CD14-positive monocyte (primary cell): ENCODE measurements around the gene HOXB4. TPM values are rescaled to one million over a fixed set of nuclear protein-coding genes. Genes with fewer than 3 reads are reported as not detected.

Source experiments
- DNase-seq, 3 donors: peaks; one replicate each; pipeline ENCODE4 v3.0.0-alpha.2; 2011 to 2022
- H2AFZ ChIP-seq: 2 replicates; pipeline ENCODE4 v1.6.0; 2012; ENCODE audit warnings: mild to moderate bottlenecking, low read depth, low read length, inconsistent platforms; ENCODE audit not compliant: insufficient read depth, poor library complexity, severe bottlenecking
- H3K27ac ChIP-seq, 2 donors: 1 replicate in 1 of 2; 2 replicates in 1 of 2; pipeline ENCODE4 v1.5.1; 2012 to 2013; ENCODE audit warnings: low read length in 2 of 2, control low read depth in 1 of 2, inconsistent platforms in 1 of 2, low read depth in 1 of 2, mild to moderate bottlenecking in 1 of 2
- H3K27me3 ChIP-seq, 2 donors: one replicate each; pipeline versions ENCODE4 v1.6.0 to v1.6.1; 2011 to 2013; ENCODE audit warnings: low read length in 2 of 2; ENCODE audit not compliant: control insufficient read depth in 2 of 2, insufficient read depth in 2 of 2
- H3K36me3 ChIP-seq, 2 donors: replicated peaks in 1 of 2; 1 replicate in 1 of 2; 2 replicates in 1 of 2; pipeline versions ENCODE4 v1.5.1 to v1.6.1; 2012 to 2013; ENCODE audit warnings: low read length in 2 of 2, control low read depth in 1 of 2, inconsistent platforms in 1 of 2, mild to moderate bottlenecking in 1 of 2; ENCODE audit not compliant: insufficient read depth in 2 of 2, control insufficient read depth in 1 of 2
- H3K4me1 ChIP-seq, 2 donors: 1 replicate in 1 of 2; 2 replicates in 1 of 2; pipeline versions ENCODE4 v1.5.1 to v1.6.1; 2012 to 2013; ENCODE audit warnings: low read length in 2 of 2, control low read depth in 1 of 2, inconsistent platforms in 1 of 2, mild to moderate bottlenecking in 1 of 2, moderate library complexity in 1 of 2; ENCODE audit not compliant: insufficient read depth in 2 of 2, control insufficient read depth in 1 of 2
- H3K4me2 ChIP-seq: replicated peaks from 2 replicates; pipeline ENCODE3; 2012; ENCODE audit warnings: low read length, moderate library complexity, mild to moderate bottlenecking; ENCODE audit not compliant: poor library complexity, severe bottlenecking; ENCODE audit errors: extremely low read depth
- H3K4me3 ChIP-seq, 3 experiments: fragments of 200-600 bp in 1 of 3; sonication (generic) in 1 of 3; replicated peaks in 1 of 3; 1 replicate in 2 of 3; 2 replicates in 1 of 3; pipeline ENCODE4 v1.5.1; 2011 to 2013; ENCODE audit warnings: low read length in 3 of 3, mild to moderate bottlenecking in 3 of 3, control low read depth in 2 of 3, low read depth in 2 of 3, inconsistent platforms in 1 of 3, moderate library complexity in 1 of 3
- H3K79me2 ChIP-seq: 2 replicates; pipeline ENCODE4 v1.6.0; 2012; ENCODE audit warnings: mild to moderate bottlenecking, control low read depth, inconsistent platforms, low read length, moderate library complexity; ENCODE audit not compliant: insufficient read depth
- H3K9ac ChIP-seq: 2 replicates; pipeline ENCODE4 v1.6.0; 2017; ENCODE audit warnings: low read length, mild to moderate bottlenecking; ENCODE audit not compliant: insufficient read depth, poor library complexity, severe bottlenecking
- H3K9me3 ChIP-seq, 2 donors: replicated peaks in 1 of 2; 1 replicate in 1 of 2; 2 replicates in 1 of 2; pipeline versions ENCODE4 v1.5.1 to v1.6.1; 2012 to 2013; ENCODE audit warnings: low read length in 2 of 2, control low read depth in 1 of 2; ENCODE audit not compliant: control insufficient read depth in 1 of 2, insufficient read depth in 1 of 2
- H4K20me1 ChIP-seq: 2 replicates; pipeline ENCODE4 v1.6.0; 2012; ENCODE audit warnings: mild to moderate bottlenecking, low read length, control low read depth, moderate library complexity; ENCODE audit not compliant: insufficient read depth
- H3K27ac Mint-ChIP-seq, 7 donors: one replicate each; pipeline ENCODE4 v1.8.0; 2020; ENCODE audit warnings: mild to moderate bottlenecking in 7 of 7, mixed read lengths in 7 of 7, moderate library complexity in 6 of 7, inconsistent platforms in 2 of 7
- H3K27me3 Mint-ChIP-seq, 3 donors: one replicate each; pipeline ENCODE4 v1.8.0; 2021 to 2022; ENCODE audit warnings: low read depth in 3 of 3, mild to moderate bottlenecking in 3 of 3, mixed read lengths in 3 of 3, moderate library complexity in 3 of 3, inconsistent platforms in 1 of 3
- H3K36me3 Mint-ChIP-seq, 2 donors: one replicate each; pipeline ENCODE4 v1.8.0; 2020; ENCODE audit warnings: mixed read lengths in 2 of 2, inconsistent platforms in 1 of 2, mild to moderate bottlenecking in 1 of 2
- H3K4me1 Mint-ChIP-seq: one replicate; pipeline ENCODE4 v1.8.0; 2020; ENCODE audit warnings: mild to moderate bottlenecking, mixed read lengths
- H3K4me3 Mint-ChIP-seq, 2 donors: one replicate each; pipeline ENCODE4 v1.8.0; 2020; ENCODE audit warnings: mild to moderate bottlenecking in 2 of 2, mixed read lengths in 2 of 2, moderate library complexity in 1 of 2
- H3K9me3 Mint-ChIP-seq, 7 donors: one replicate each; pipeline ENCODE4 v1.8.0; 2020 to 2022; ENCODE audit warnings: mixed read lengths in 7 of 7, mild to moderate bottlenecking in 6 of 7, moderate library complexity in 6 of 7, inconsistent platforms in 2 of 7
- CTCF ChIP-seq: fragments of 200-600 bp; IDR thresholded peaks from one replicate; pipeline ENCODE4 v1.8.0; 2022; ENCODE audit warnings: antibody characterized with exemption, mild to moderate bottlenecking
- WGBS: methylation state at CpG from one replicate; pipeline ENCODE4 v1.1.5; 2013; ENCODE audit warnings: missing lambda C conversion rate; ENCODE audit not compliant: insufficient coverage; 5-methylcytosine and 5-hydroxymethylcytosine counted together
- intact Hi-C, 2 donors: fragments of 100-400 bp; cut with micrococcal nuclease; formaldehyde crosslinking; loops; one replicate each; pipeline versions ENCODE4 v1.15.0 to v1.15.1; 2023
- polyA plus RNA-seq, 3 donors: library from polyadenylated mRNA; depleted of rRNA in 1 of 3; unstranded in 2 of 3; stranded (reverse) in 1 of 3; fragments of 300-500 nt in 2 of 3; fragments of >200 nt in 1 of 3; fragmentation: Illumina TruSeq in 2 of 3; gene quantifications; 1 replicate in 2 of 3; 2 replicates in 1 of 3; pipeline ENCODE4 v1.2.3, GENCODE V29; 2012 to 2021

The HOXB4 gene
- polyA plus RNA-seq, 3 donors, result 0.16 TPM; not detected in 2

- no peak for DNase-seq
- Histone ChIP-seq H3K4me3 (no peak overlapping the region), H2AFZ (no peak overlapping the region), H3K4me1 (peaks cover 5 to 13% of the 10 kb centered on the region in 2 donors), H3K9me3 (peaks cover 0 to 22% of the 10 kb centered on the region in 2 donors), H4K20me1 (no peaks in the 10 kb centered on the region), H3K9ac (no peak overlapping the region), H3K27me3 (peaks cover 79 to 100% of the 10 kb centered on the region in 2 donors), H3K4me2 (no peak overlapping the region), H3K79me2 (no peaks in the 10 kb centered on the region), H3K27ac (no peak overlapping the region), H3K36me3 (no peaks in the 10 kb centered on the region)
- no peak overlapping the region for H3K27ac Mint-ChIP-seq
- peaks cover 0 to 13% (median 3%) of the 10 kb centered on the region in 7 donors for H3K9me3 Mint-ChIP-seq
- H3K36me3 Mint-ChIP-seq, result peaks cover 0 to 2% of the 10 kb centered on the region in 2 donors
- peaks cover 91 to 99% (median 94%) of the 10 kb centered on the region in 3 donors for H3K27me3 Mint-ChIP-seq
- H3K4me1 Mint-ChIP-seq, result peaks cover 11% of the 10 kb centered on the region
- TF ChIP-seq CTCF, result no peak
- peak overlapping the region in 1 of 2 donors; percentile 77 for H3K4me3 Mint-ChIP-seq
- intact Hi-C loops, result no loop called here
- 61% methylated on average over 3 of the region's 4 CpGs for WGBS
Observed at GRCh38 chr17:48623583-48623982, 45.4 kb upstream of the HOXB4 start.

GRCh38 chr17:48622857-48623256 is 44.7 kb upstream of the HOXB4 start:
- H3K27me3 Mint-ChIP-seq, result peaks cover 91 to 99% (median 94%) of the 10 kb centered on the region in 3 donors
- intact Hi-C loops, result no loop called here
- H3K4me1 Mint-ChIP-seq, result peaks cover 16% of the 10 kb centered on the region
- H3K4me2 ChIP-seq, result no peak overlapping the region
- no peak overlapping the region for H3K9ac ChIP-seq
- H3K36me3 ChIP-seq, result no peaks in the 10 kb centered on the region
- WGBS, result 87% methylated on average over 4 of the region's 11 CpGs
- H4K20me1 ChIP-seq, result no peaks in the 10 kb centered on the region
- no peak overlapping the region for H3K27ac Mint-ChIP-seq
- peaks cover 82 to 100% of the 10 kb centered on the region in 2 donors for H3K27me3 ChIP-seq
- H3K4me3 ChIP-seq, result no peak overlapping the region
- no peak overlapping the region for H2AFZ ChIP-seq
- peaks cover 5 to 13% of the 10 kb centered on the region in 2 donors for H3K4me1 ChIP-seq
- H3K79me2 ChIP-seq, result no peaks in the 10 kb centered on the region
- no peak overlapping the region for H3K27ac ChIP-seq
- H3K9me3 ChIP-seq, result peaks cover 0 to 27% of the 10 kb centered on the region in 2 donors
- no peak for DNase-seq
- H3K4me3 Mint-ChIP-seq, result peak overlapping the region in 1 of 2 donors; percentile 77
- H3K9me3 Mint-ChIP-seq, result peaks cover 0 to 15% (median 5%) of the 10 kb centered on the region in 7 donors
- H3K36me3 Mint-ChIP-seq, result peaks cover 3 to 5% of the 10 kb centered on the region in 2 donors
- no peak for TF ChIP-seq CTCF
